ENCODE measurements around the gene ACADVL. TPM values are rescaled to one million over a fixed set of nuclear protein-coding genes. Genes with fewer than 3 reads are reported as not detected.

ACADVL gene
- total and polyA plus RNA-seq, 2 donors: 221 to 990 TPM

DNA sequence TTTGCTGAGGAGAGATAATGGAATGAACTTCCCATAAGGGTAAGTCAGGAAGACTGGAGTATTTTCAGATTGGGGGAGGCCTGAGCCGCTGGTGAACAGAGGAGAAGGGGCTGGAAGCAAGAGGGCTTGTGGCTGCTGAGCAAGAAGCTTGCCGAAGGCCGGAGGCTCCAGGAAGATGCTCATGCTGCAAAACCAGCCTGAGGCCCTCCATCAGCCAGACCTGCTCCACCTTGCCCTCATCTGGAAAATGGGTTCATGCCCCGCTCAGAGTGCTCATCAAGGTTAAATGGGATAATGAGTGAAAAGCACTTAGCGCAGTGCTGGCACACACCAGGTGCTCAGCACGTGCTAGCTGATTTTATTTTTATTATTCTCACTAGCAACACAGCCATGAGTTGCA lies 35.1 kb upstream of the ACADVL start:
- DNase-seq (ENCODE audit: low read depth in 6 of 9, low spot score in 9 of 9): no peak
- H3K9me3 ChIP-seq (ENCODE audit: control insufficient read depth in 2 of 2, insufficient read depth in 1 of 2, low read length in 1 of 2): no peaks in the 10 kb centered on the region
- no peak overlapping the region for H3K27ac ChIP-seq (ENCODE audit: low read depth in 1 of 2, low read length in 1 of 2)
- 96% methylated on average over 6 of the region's 6 CpGs for WGBS
- H3K4me1 ChIP-seq (ENCODE audit: control insufficient read depth in 2 of 2, insufficient read depth in 2 of 2, low read length in 2 of 2): no peaks in the 10 kb centered on the region
- peaks cover 0 to 10% of the 10 kb centered on the region in 2 donors for H3K36me3 ChIP-seq (ENCODE audit: control insufficient read depth in 2 of 2, insufficient read depth in 2 of 2, low read length in 1 of 2)
- H3K27me3 ChIP-seq (ENCODE audit: control insufficient read depth in 2 of 2, insufficient read depth in 1 of 2, low read length in 1 of 2): peaks cover 0 to 3% of the 10 kb centered on the region in 2 donors
- H3K4me3 ChIP-seq (ENCODE audit: low read length in 2 of 2): no peak overlapping the region

DNA sequence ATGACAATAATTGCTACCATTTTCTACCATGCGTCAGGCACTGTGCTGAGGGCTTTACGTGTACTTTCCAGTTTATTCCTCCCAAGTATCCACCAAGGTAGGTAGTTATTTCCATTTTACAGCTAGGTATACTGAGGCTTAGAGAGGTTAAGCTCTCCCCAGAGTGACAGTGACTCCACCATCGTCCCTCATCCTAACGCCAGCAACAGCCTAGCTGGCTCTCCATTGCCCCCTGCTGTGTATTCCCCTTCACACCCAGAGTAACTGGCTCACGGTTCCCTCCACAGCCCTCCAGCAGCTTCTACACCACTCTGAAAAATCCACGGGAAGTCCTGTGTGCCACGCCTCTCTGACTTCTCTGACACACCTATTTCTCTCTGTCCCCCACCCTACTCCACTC lies 33.5 kb upstream of the ACADVL start:
- H3K36me3 ChIP-seq (ENCODE audit: control insufficient read depth in 2 of 2, insufficient read depth in 2 of 2, low read length in 1 of 2): peaks cover 12 to 18% of the 10 kb centered on the region in 2 donors
- no peaks in the 10 kb centered on the region for H3K9me3 ChIP-seq (ENCODE audit: control insufficient read depth in 2 of 2, insufficient read depth in 1 of 2, low read length in 1 of 2)
- WGBS: 80% methylated on average over 7 of the region's 7 CpGs
- H3K4me1 ChIP-seq (ENCODE audit: control insufficient read depth in 2 of 2, insufficient read depth in 2 of 2, low read length in 2 of 2): no peaks in the 10 kb centered on the region
- H3K4me3 ChIP-seq (ENCODE audit: low read length in 2 of 2): no peak overlapping the region
- DNase-seq (ENCODE audit: low read depth in 6 of 9, low spot score in 9 of 9): no peak
- H3K27ac ChIP-seq (ENCODE audit: low read depth in 1 of 2, low read length in 1 of 2): no peak overlapping the region
- no peaks in the 10 kb centered on the region for H3K27me3 ChIP-seq (ENCODE audit: control insufficient read depth in 2 of 2, insufficient read depth in 1 of 2, low read length in 1 of 2)

DNA sequence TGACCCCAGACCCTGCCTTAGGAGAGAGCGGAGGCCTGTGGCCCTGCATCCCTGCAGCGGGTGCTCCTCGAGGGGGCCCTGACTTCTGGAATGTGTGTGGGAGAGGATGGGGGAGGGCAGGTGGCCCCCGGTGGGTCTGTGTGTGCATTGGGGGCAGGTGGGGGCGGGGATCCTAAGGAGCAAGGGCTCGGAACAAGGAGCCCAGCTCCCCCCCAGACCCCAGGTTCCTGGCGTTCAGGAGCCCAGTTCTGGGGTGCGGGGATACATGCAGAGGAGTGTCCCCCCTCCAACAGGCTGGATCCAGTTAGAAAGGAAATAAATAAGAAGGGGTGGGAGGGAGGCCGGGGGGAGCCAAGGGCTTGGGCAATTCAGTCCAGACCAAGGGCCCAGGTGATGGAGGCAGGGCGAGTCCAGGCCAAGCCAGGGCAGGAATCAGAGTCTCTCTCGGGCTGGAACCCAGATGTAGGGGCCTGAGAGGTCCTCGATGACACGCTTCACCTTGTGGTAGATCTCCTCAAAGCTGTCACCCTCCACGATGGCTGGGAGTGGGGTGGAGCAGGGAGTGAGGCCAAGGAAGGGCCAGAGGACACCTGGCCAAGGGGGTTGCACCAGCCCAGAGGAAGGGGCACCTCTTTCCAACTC lies 29.3 kb upstream of the ACADVL start:
- peaks cover 40 to 50% of the 10 kb centered on the region in 2 donors for H3K36me3 ChIP-seq (ENCODE audit: control insufficient read depth in 2 of 2, insufficient read depth in 2 of 2, low read length in 1 of 2)
- no peak for DNase-seq (ENCODE audit: low read depth in 6 of 9, low spot score in 9 of 9)
- H3K27me3 ChIP-seq (ENCODE audit: control insufficient read depth in 2 of 2, insufficient read depth in 1 of 2, low read length in 1 of 2): no peaks in the 10 kb centered on the region
- H3K4me3 ChIP-seq (ENCODE audit: low read length in 2 of 2): no peak overlapping the region
- H3K4me1 ChIP-seq (ENCODE audit: control insufficient read depth in 2 of 2, insufficient read depth in 2 of 2, low read length in 2 of 2): no peaks in the 10 kb centered on the region
- 95% methylated on average over 14 of the region's 14 CpGs for WGBS
- H3K27ac ChIP-seq (ENCODE audit: low read depth in 1 of 2, low read length in 1 of 2): no peak overlapping the region
- H3K9me3 ChIP-seq (ENCODE audit: control insufficient read depth in 2 of 2, insufficient read depth in 1 of 2, low read length in 1 of 2): no peaks in the 10 kb centered on the region

DNA sequence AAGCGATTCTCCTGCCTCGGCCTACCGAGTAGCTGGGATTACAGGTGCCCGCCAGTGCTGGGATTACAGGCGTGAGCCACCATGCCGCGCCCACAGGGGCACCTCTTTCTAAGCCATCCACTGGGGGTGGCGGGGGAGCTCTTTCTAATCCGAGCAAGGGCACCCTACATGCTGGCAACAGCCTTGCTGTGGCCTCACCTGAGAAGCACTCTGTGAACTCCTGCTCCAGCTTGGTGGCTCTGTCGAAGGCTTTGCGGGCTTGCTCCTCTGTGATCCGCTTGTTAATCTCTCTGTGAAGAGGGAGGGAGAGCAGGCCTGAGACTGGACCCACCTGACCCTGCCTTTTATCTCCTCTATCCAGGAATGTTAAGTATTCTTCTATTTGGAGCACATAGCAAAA lies 28.7 kb upstream of the ACADVL start:
- peaks cover 47 to 57% of the 10 kb centered on the region in 2 donors for H3K36me3 ChIP-seq (ENCODE audit: control insufficient read depth in 2 of 2, insufficient read depth in 2 of 2, low read length in 1 of 2)
- no peaks in the 10 kb centered on the region for H3K27me3 ChIP-seq (ENCODE audit: control insufficient read depth in 2 of 2, insufficient read depth in 1 of 2, low read length in 1 of 2)
- H3K4me1 ChIP-seq (ENCODE audit: control insufficient read depth in 2 of 2, insufficient read depth in 2 of 2, low read length in 2 of 2): no peaks in the 10 kb centered on the region
- WGBS: 98% methylated on average over 12 of the region's 12 CpGs
- H3K27ac ChIP-seq (ENCODE audit: low read depth in 1 of 2, low read length in 1 of 2): no peak overlapping the region
- H3K4me3 ChIP-seq (ENCODE audit: low read length in 2 of 2): no peak overlapping the region
- no peaks in the 10 kb centered on the region for H3K9me3 ChIP-seq (ENCODE audit: control insufficient read depth in 2 of 2, insufficient read depth in 1 of 2, low read length in 1 of 2)
- no peak for DNase-seq (ENCODE audit: low read depth in 6 of 9, low spot score in 9 of 9)

DNA sequence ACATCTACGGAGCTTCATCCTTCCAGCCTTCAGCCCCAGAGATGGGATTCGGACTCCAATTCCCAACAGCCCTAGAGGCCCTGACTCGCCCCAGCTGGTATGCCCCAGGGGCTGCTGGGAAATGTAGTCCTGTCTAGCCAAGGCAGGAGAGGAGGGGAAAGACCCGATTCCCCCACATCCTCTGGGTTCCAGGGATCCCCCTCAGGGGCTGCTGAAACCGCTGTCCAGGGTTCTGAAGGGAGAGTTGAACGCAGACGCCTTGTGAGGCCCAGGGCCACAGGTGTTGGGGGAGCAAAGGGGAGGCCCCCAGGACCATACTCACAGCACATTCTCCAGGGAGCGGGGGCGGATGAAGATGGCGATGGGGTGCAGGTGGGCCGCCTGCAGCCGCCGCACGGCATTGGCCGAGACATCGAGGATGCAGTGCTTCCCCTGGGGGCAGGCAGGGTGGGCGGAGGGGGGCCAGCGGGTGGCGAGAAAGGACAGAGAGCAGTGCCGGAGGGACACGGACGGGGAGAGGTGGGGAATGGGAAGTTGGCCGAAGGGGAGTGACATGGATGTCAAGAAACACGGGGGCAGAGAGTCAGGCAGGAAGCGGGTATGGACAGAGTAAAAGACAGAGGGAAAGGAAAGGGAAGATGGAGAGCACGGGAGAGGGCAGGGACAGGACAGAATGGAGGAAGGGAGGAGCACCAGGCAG lies 28.0 kb upstream of the ACADVL start:
- peak in 2 of 9 donors; percentile 19 to 20 for DNase-seq (ENCODE audit: low read depth in 6 of 9, low spot score in 9 of 9)
- Histone ChIP-seq H3K4me3 (ENCODE audit: low read length in 2 of 2) (no peak overlapping the region), H3K27ac (ENCODE audit: low read depth in 1 of 2, low read length in 1 of 2) (no peak overlapping the region), H3K4me1 (ENCODE audit: control insufficient read depth in 2 of 2, insufficient read depth in 2 of 2, low read length in 2 of 2) (no peaks in the 10 kb centered on the region), H3K27me3 (ENCODE audit: control insufficient read depth in 2 of 2, insufficient read depth in 1 of 2, low read length in 1 of 2) (no peaks in the 10 kb centered on the region), H3K9me3 (ENCODE audit: control insufficient read depth in 2 of 2, insufficient read depth in 1 of 2, low read length in 1 of 2) (no peaks in the 10 kb centered on the region), H3K36me3 (ENCODE audit: control insufficient read depth in 2 of 2, insufficient read depth in 2 of 2, low read length in 1 of 2) (peaks cover 54 to 62% of the 10 kb centered on the region in 2 donors)
- WGBS: 95% methylated on average over 26 of the region's 26 CpGs

DNA sequence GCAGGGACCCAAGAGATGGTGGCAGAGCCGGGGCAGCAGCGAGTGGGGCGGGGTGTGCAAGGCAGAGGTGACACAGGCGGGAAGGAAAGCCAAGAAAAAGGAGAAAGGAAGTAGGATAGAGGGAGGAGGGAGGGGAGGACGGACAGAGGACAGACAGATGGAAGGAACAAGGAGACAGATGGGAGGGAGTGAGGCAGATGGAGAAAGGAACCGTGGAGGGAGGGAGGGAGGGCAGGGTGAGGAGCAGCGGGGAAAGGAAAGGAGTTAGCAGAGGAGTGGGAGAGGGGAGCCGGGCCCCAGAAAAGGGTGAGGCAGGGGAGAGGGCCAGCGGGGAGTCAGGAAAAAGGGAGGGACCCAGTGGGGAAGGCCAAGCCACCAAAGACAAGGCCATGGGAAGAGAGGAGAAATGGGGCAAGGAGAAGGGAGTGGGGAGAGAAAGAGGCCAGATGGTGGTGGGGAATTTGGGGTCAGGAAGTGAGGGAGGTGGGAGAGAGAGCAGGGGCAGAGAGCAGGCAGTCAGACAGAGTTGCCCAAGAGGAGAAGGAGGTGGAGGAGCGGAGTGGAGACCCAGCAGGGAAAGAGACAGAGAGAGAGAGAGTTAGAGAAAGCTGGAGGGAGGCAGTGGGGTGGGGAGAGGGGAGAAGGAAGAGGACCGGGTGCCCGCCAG lies 27.3 kb upstream of the ACADVL start:
- H3K36me3 ChIP-seq (ENCODE audit: control insufficient read depth in 2 of 2, insufficient read depth in 2 of 2, low read length in 1 of 2): peaks cover 58 to 65% of the 10 kb centered on the region in 2 donors
- DNase-seq (ENCODE audit: low read depth in 6 of 9, low spot score in 9 of 9): no peak
- 95% methylated on average over 12 of the region's 12 CpGs for WGBS
- no peaks in the 10 kb centered on the region for H3K9me3 ChIP-seq (ENCODE audit: control insufficient read depth in 2 of 2, insufficient read depth in 1 of 2, low read length in 1 of 2)
- H3K4me1 ChIP-seq (ENCODE audit: control insufficient read depth in 2 of 2, insufficient read depth in 2 of 2, low read length in 2 of 2): no peaks in the 10 kb centered on the region
- no peak overlapping the region for H3K27ac ChIP-seq (ENCODE audit: low read depth in 1 of 2, low read length in 1 of 2)
- no peak overlapping the region for H3K4me3 ChIP-seq (ENCODE audit: low read length in 2 of 2)
- H3K27me3 ChIP-seq (ENCODE audit: control insufficient read depth in 2 of 2, insufficient read depth in 1 of 2, low read length in 1 of 2): no peaks in the 10 kb centered on the region

DNA sequence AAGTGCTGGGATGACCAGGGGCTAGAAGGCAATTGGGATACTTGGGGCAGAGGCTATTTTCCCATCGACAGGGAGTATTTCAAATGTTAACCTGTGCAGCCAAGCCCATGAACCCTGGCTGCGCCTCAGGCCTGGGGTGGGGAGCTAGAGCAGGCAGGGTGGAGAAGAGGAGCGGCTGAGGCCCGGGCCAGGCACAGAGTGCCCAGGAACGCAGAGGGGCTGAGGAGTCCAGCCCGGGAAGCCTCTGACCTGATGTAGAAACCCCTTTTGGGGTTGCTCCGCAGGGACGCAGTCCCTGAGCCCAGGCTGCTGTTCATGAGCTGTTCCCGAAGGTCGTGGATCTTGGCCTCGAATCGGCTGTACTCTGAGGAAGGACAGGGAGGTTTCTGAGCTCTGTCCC lies 23.8 kb upstream of the ACADVL start:
- no peak for DNase-seq (ENCODE audit: low read depth in 6 of 9, low spot score in 9 of 9)
- peaks cover 49 to 60% of the 10 kb centered on the region in 2 donors for H3K36me3 ChIP-seq (ENCODE audit: control insufficient read depth in 2 of 2, insufficient read depth in 2 of 2, low read length in 1 of 2)
- WGBS: 97% methylated on average over 12 of the region's 12 CpGs

DNA sequence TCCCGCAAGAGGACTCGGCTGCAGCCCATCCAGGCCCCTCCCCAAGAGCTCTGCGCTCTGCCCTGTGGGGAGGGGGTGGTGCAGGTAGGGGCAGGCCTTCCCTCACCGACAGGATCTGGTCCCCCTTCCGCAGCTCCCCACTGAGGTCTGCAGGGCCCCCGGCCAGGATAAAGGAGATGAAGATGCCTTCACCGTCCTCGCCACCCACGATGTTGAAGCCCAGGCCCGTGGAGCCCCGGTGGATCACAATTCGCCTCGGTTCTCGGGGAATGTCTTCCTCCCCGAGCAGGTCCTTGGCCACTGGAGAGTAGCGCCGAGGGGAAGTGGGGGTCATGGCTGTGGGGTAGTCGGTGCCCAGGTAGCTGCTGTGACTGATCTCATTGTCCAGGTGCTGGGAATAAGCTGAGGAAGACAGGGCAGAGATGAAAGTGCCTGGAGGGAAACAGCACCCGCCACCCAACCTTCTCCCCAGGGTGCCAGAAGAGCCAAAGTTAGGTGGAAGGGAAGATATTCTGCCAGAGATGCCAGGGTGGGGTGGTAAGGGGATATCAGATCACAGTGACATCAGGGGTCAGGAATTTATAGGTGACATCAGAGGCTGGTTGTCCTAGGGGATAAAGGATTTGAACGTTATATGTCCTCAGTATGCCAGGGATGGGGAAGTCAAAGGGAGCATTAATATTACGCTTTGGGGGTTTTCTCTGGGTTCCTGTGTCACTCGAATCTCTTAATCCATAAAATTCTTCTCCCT lies 22.9 kb upstream of the ACADVL start:
- H3K27ac ChIP-seq (ENCODE audit: low read depth in 1 of 2, low read length in 1 of 2): no peak overlapping the region
- H3K36me3 ChIP-seq (ENCODE audit: control insufficient read depth in 2 of 2, insufficient read depth in 2 of 2, low read length in 1 of 2): peaks cover 42 to 59% of the 10 kb centered on the region in 2 donors
- 97% methylated on average over 22 of the region's 22 CpGs for WGBS

More for the DNA sequence above, 23.8 kb upstream of the ACADVL start:
- H3K4me3 ChIP-seq (ENCODE audit: low read length in 2 of 2): no peak overlapping the region
- H3K27me3 ChIP-seq (ENCODE audit: control insufficient read depth in 2 of 2, insufficient read depth in 1 of 2, low read length in 1 of 2): no peaks in the 10 kb centered on the region
- no peaks in the 10 kb centered on the region for H3K9me3 ChIP-seq (ENCODE audit: control insufficient read depth in 2 of 2, insufficient read depth in 1 of 2, low read length in 1 of 2)
- H3K27ac ChIP-seq (ENCODE audit: low read depth in 1 of 2, low read length in 1 of 2): no peak overlapping the region
- no peaks in the 10 kb centered on the region for H3K4me1 ChIP-seq (ENCODE audit: control insufficient read depth in 2 of 2, insufficient read depth in 2 of 2, low read length in 2 of 2)

More for the DNA sequence above, 22.9 kb upstream of the ACADVL start:
- Histone ChIP-seq H3K4me1 (ENCODE audit: control insufficient read depth in 2 of 2, insufficient read depth in 2 of 2, low read length in 2 of 2) (no peaks in the 10 kb centered on the region), H3K9me3 (ENCODE audit: control insufficient read depth in 2 of 2, insufficient read depth in 1 of 2, low read length in 1 of 2) (no peaks in the 10 kb centered on the region), H3K4me3 (ENCODE audit: low read length in 2 of 2) (no peak overlapping the region), H3K27me3 (ENCODE audit: control insufficient read depth in 2 of 2, insufficient read depth in 1 of 2, low read length in 1 of 2) (no peaks in the 10 kb centered on the region)
- DNase-seq (ENCODE audit: low read depth in 6 of 9, low spot score in 9 of 9): no peak
